GM18519 (cell line): ENCODE data around the gene PTPN3.
"Not testable (repeated sequence)": the region's sequence is repeated elsewhere in the genome, so short reads cannot be mapped to it uniquely, and the experiment has no call there.

Source experiments
- ATAC-seq: cut with Tn5 transposase; IDR thresholded peaks from one replicate; pipeline ENCODE4 v1.9.1; 2021; ENCODE audit warnings: mild to moderate bottlenecking, moderate library complexity; ENCODE audit not compliant: unreplicated experiment, low FRiP score

Gene PTPN3

GRCh38 chr9:109498195-109499092 lies at the start of gene PTPN3:
Gene PTPN3 (minus strand): TSS chr9:109498307. CDS start chr9:109463434, 34,873 bp downstream.
- no peak for ATAC-seq

GRCh38 chr9:109544954-109545353 lies 46.8 kb upstream of the PTPN3 start:
- ATAC-seq: not testable (repeated sequence)

- no peak for ATAC-seq
Observed at GRCh38 chr9:109542922-109543321, 44.8 kb upstream of the PTPN3 start.

GRCh38 chr9:109538346-109538745 lies 40.2 kb upstream of the PTPN3 start:
- ATAC-seq: no peak

- no peak for ATAC-seq
Observed at GRCh38 chr9:109537288-109537687, 39.2 kb upstream of the PTPN3 start.

GRCh38 chr9:109536859-109537258 lies 38.8 kb upstream of the PTPN3 start:
- no peak for ATAC-seq

- no peak for ATAC-seq
Observed at GRCh38 chr9:109535365-109535764, 37.3 kb upstream of the PTPN3 start.

GRCh38 chr9:109534151-109534550 lies 36.0 kb upstream of the PTPN3 start:
- no peak for ATAC-seq

GRCh38 chr9:109532652-109533051 lies 34.5 kb upstream of the PTPN3 start:
- ATAC-seq: not testable (repeated sequence)

- no peak for ATAC-seq
Observed at GRCh38 chr9:109522106-109522505, 24.0 kb upstream of the PTPN3 start.

- ATAC-seq: peak; percentile 69
Observed at GRCh38 chr9:109520475-109521132, 22.5 kb upstream of the PTPN3 start.

- ATAC-seq: no peak
Observed at GRCh38 chr9:109519366-109519765, 21.3 kb upstream of the PTPN3 start.

- no peak for ATAC-seq
Observed at GRCh38 chr9:109518621-109519335, 20.7 kb upstream of the PTPN3 start.

GRCh38 chr9:109517901-109518377 lies 19.8 kb upstream of the PTPN3 start:
- ATAC-seq: no peak

- no peak for ATAC-seq
Observed at GRCh38 chr9:109513871-109514270, 15.8 kb upstream of the PTPN3 start.

- ATAC-seq: no peak
Observed at GRCh38 chr9:109512170-109512756, 14.2 kb upstream of the PTPN3 start.

- ATAC-seq: no peak
Observed at GRCh38 chr9:109510506-109510905, 12.4 kb upstream of the PTPN3 start.

- ATAC-seq: not testable (repeated sequence)
Observed at GRCh38 chr9:109510042-109510441, 11.9 kb upstream of the PTPN3 start.

GRCh38 chr9:109509611-109510010 lies 11.5 kb upstream of the PTPN3 start:
- ATAC-seq: no peak

GRCh38 chr9:109507421-109507838 lies 9.3 kb upstream of the PTPN3 start:
- no peak for ATAC-seq
